Testis (tissue), 3 donors: ENCODE measurements around the gene MYL6. TPM values are rescaled to one million over a fixed set of nuclear protein-coding genes. Genes with fewer than 3 reads are reported as not detected.

ENCODE experiments used
- DNase-seq: peaks from one replicate; pipeline ENCODE4 v3.0.0-alpha.2; 2019
- H3K27ac ChIP-seq, 2 donors: fragments of 200-600 bp; sonication (generic); one replicate each; pipeline ENCODE4 v1.5.1; 2019
- H3K27me3 ChIP-seq: fragments of 200-600 bp; sonication (generic); one replicate; pipeline ENCODE4 v1.5.1; 2019
- H3K36me3 ChIP-seq: fragments of 200-600 bp; sonication (generic); one replicate; pipeline ENCODE4 v1.5.1; 2017; ENCODE audit warnings: low read depth; ENCODE audit errors: missing control alignments
- H3K4me1 ChIP-seq: fragments of 200-600 bp; sonication (generic); one replicate; pipeline ENCODE4 v1.5.1; 2019
- H3K4me3 ChIP-seq, 2 donors: fragments of 200-600 bp; sonication (generic); one replicate each; pipeline ENCODE4 v1.5.1; 2017 to 2019
- H3K9me3 ChIP-seq: fragments of 200-600 bp; sonication (generic); one replicate; pipeline ENCODE4 v1.5.1; 2017
- CTCF ChIP-seq, 3 experiments: fragments of 450-650 bp in 2 of 3; fragments of 200-600 bp in 1 of 3; sonication (generic) in 1 of 3; IDR thresholded peaks; one replicate each; pipeline ENCODE4 v1.5.1; 2016 to 2019; ENCODE audit warnings: antibody characterized with exemption in 3 of 3, mild to moderate bottlenecking in 2 of 3, moderate library complexity in 1 of 3
- POLR2A ChIP-seq: fragments of 450-650 bp; IDR thresholded peaks from one replicate; pipeline ENCODE4 v1.6.1; 2017; ENCODE audit warnings: antibody characterized with exemption, mild to moderate bottlenecking, moderate library complexity
- WGBS, 2 donors: methylation state at CpG; one replicate each; pipeline ENCODE4 v1.1.5; 2018; 5-methylcytosine and 5-hydroxymethylcytosine counted together
- intact Hi-C: fragments of 100-400 bp; cut with DNase I; formaldehyde crosslinking; loops from one replicate; pipeline ENCODE4 v1.15.1; 2023; ENCODE audit warnings: low total_unique reads
- polyA plus RNA-seq: library from polyadenylated mRNA; stranded (reverse); fragments of 350-450 nt; fragmentation: Illumina TruSeq; extraction: RNeasy Lipid Tissue Mini Kit (QIAGEN cat#74804); gene quantifications from one replicate; pipeline ENCODE4 v1.2.3, GENCODE V29; 2014; ENCODE audit warnings: low read depth, low replicate concordance; ENCODE audit not compliant: insufficient read depth
- total RNA-seq, 2 donors: library from RNA; depleted of rRNA; stranded (reverse); fragments of >200 nt; gene quantifications; one replicate each; pipeline ENCODE4 v1.2.3, GENCODE V29; 2016

The MYL6 gene
- total and polyA plus RNA-seq, 3 donors from 2014 or later = 939 to 1,373 (median 1,271) TPM

DNA sequence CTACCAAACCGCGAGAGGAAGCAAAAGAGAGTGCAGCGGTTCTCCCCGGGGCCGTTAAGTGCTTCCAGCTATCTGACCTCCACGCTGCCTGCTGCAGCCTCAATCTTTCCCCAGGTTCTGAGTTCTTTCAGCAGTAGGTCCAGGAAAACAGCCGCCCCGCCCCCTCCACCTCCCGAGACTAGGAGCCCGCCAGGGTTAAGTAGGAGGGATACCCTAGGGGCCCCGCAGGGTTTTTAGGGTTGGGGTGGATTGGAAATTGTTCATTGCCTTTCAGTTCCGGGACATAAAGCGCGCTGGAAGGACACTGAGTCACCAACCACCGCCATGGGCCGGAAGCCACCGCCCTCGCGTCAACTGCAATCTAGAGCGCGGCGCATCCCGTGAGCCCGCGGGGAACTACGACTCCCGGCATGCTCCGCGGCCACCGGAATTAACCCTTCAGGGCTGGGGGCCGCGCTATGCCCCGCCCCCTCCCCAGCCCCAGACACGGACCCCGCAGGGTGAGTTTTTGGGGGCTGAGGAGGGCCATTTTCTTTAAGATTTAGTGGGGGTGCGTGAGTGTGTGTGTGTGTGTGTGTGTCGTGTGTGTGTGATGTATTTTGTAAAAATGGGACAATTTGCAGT lies 5.9 kb upstream of the MYL6 start, which contains the start of gene MYL6B:
MYL6B (plus strand) TSS at position 456 of the 624 bp plus-strand sequence. CDS start 1,332 bp downstream, outside the sequence.
- intact Hi-C loops = no loop called here
- Histone ChIP-seq H3K36me3 (no peaks in the 10 kb centered on the region), H3K4me1 (peaks cover 26% of the 10 kb centered on the region), H3K27me3 (no peaks in the 10 kb centered on the region), H3K4me3 (peak within 1 kb of the TSS; percentile 80), H3K27ac (peak within 1 kb of the TSS; percentile 77 to 92), H3K9me3 (no peaks in the 10 kb centered on the region)
- DNase-seq = peak; percentile 96
- TF ChIP-seq POLR2A (no peak), CTCF (IDR thresholded peaks at IDR 0.05) (peak in 1 of 3 experiments; percentile 37)
- WGBS, 2 donors = 0% methylated on average over 36 to 37 of the region's 37 CpGs

DNA sequence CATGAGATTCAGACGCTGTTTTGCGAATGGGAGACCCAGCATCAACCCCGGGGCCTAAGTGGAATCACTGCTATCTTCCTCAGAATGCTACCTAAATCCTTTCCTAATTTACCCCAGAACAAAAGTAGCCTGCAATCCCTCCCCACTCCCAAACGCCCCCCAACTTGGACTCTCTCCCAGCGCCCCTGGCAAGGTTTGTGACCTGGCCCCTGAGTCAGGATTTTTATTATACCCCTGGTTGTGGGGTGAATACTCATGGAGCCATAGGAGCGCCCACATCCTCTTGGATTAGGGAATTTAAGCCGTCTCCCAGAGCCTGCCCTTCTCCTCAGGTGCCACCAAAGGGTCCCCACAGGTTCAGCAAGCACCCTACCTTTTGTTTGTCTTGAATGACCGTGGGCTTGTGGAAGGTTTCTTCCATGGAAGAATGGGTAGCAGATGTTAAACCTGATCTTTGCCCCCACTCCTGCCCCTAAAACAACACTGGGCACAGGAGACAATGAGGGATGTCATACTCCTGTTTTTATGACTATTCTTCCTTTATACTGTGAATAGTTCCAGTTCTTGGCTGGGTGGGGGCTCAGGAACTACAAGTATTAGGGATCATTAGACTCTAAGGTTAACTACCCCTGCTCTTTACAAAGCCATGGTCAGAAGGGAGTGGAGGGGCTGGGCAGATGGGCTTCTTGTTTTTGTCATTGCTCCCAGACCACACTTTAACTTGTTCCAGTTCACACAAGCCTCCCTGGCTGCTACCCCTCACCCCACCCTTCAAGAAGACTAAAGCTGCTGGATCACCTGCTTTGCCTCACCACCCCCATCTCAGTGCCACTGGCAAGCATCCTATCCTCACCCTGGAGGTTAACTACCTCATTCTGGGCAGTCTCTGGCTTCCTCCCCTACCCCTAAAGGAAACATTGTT lies 5.1 kb upstream of the MYL6 start:
- no peaks in the 10 kb centered on the region for H3K27me3 ChIP-seq
- 5 to 6% methylated on average over 8 of the region's 8 CpGs for WGBS, 2 donors
- peaks cover 25% of the 10 kb centered on the region for H3K4me1 ChIP-seq
- no peaks in the 10 kb centered on the region for H3K9me3 ChIP-seq
- no peak for DNase-seq
- H3K36me3 ChIP-seq = no peaks in the 10 kb centered on the region
- peak overlapping the region; percentile 80 for H3K4me3 ChIP-seq
- intact Hi-C loops = no loop called here
- no peak for TF ChIP-seq CTCF (IDR thresholded peaks at IDR 0.05)
- H3K27ac ChIP-seq = peak overlapping the region; percentile 77 to 92

DNA sequence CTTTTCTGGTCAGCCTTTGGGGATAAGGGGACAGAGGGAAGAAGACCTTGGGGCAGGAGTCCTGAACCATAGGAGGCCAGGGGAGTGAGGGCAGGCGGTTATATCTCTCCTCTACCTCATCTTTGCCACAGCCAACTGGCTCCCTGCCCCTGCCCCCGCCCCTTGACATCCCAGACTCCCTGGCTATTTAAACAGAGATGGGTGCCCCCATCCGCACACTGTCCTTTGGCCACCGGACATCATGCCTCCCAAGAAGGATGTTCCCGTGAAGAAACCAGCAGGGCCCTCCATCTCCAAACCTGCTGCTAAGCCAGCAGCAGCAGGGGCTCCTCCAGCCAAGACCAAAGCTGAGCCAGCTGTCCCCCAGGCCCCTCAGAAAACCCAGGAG lies 4.5 kb upstream of the MYL6 start:
- intact Hi-C loops = no loop called here
- 54 to 60% methylated on average over 5 of the region's 5 CpGs for WGBS, 2 donors
- TF ChIP-seq POLR2A (no peak), CTCF (IDR thresholded peaks at IDR 0.05) (no peak)

GRCh38 chr12:56154246-56154771 lies 3.9 kb upstream of the MYL6 start:
- peaks cover 26% of the 10 kb centered on the region for H3K4me1 ChIP-seq
- intact Hi-C loops = no loop called here
- TF ChIP-seq CTCF (IDR thresholded peaks at IDR 0.05) = no peak
- TF ChIP-seq POLR2A = no peak
- no peaks in the 10 kb centered on the region for H3K27me3 ChIP-seq
- peak overlapping the region in 1 of 2 donors; percentile 92 for H3K27ac ChIP-seq
- no peak for DNase-seq
- no peak overlapping the region for H3K4me3 ChIP-seq
- 83 to 95% methylated on average over 1 of the region's 1 CpG for WGBS, 2 donors
- H3K36me3 ChIP-seq = no peaks in the 10 kb centered on the region
- no peaks in the 10 kb centered on the region for H3K9me3 ChIP-seq

More for the DNA sequence above, 4.5 kb upstream of the MYL6 start:
- peak; percentile 76 for DNase-seq
- H3K27me3 ChIP-seq = no peaks in the 10 kb centered on the region
- H3K36me3 ChIP-seq = no peaks in the 10 kb centered on the region
- peaks cover 25% of the 10 kb centered on the region for H3K4me1 ChIP-seq
- H3K27ac ChIP-seq = peak overlapping the region; percentile 77 to 92
- H3K4me3 ChIP-seq = no peak overlapping the region
- H3K9me3 ChIP-seq = no peaks in the 10 kb centered on the region
